Right atrium auricular region (tissue), 2 donors: ENCODE measurements around the gene RAB7A. TPM values are rescaled to one million over a fixed set of nuclear protein-coding genes. Genes with fewer than 3 reads are reported as not detected.

Source experiments
- DNase-seq: peaks from one replicate; pipeline ENCODE4 v3.0.0-alpha.2; 2019; ENCODE audit warnings: low spot score
- H3K27ac ChIP-seq, 2 donors: fragments of 200-600 bp; sonication (generic); 1 replicate in 1 of 2; 2 replicates in 1 of 2; pipeline ENCODE4 v1.5.1; 2016 to 2019
- H3K27me3 ChIP-seq, 2 donors: fragments of 200-600 bp; sonication (generic); one replicate each; pipeline versions ENCODE4 v1.5.1 to v1.6.0; 2017 to 2019
- H3K36me3 ChIP-seq: fragments of 200-600 bp; sonication (generic); one replicate; pipeline ENCODE4 v1.5.1; 2016
- H3K4me1 ChIP-seq, 2 donors: fragments of 200-600 bp; sonication (generic); one replicate each; pipeline versions ENCODE4 v1.5.1 to v1.6.0; 2017 to 2019
- H3K4me3 ChIP-seq, 2 donors: fragments of 200-600 bp; sonication (generic); 1 replicate in 1 of 2; 2 replicates in 1 of 2; pipeline ENCODE4 v1.5.1; 2017 to 2019; ENCODE audit warnings: mild to moderate bottlenecking in 1 of 2, moderate library complexity in 1 of 2
- H3K9me3 ChIP-seq, 2 donors: fragments of 200-600 bp; sonication (generic); one replicate each; pipeline ENCODE4 v1.5.1; 2019
- CTCF ChIP-seq, 2 donors: fragments of 200-600 bp; sonication (generic); IDR thresholded peaks; one replicate each; pipeline ENCODE4 v1.5.1; 2019; ENCODE audit warnings: antibody characterized with exemption in 2 of 2
- total RNA-seq, 2 donors: library from RNA; depleted of rRNA; stranded (reverse); fragments of >200 nt; gene quantifications; one replicate each; pipeline ENCODE4 v1.1.0, GENCODE V29; 2016

The RAB7A gene
- total RNA-seq, 2 donors from 2014 or later = 123 to 135 TPM

- H3K4me1 ChIP-seq = peaks cover 0 to 18% of the 10 kb centered on the region in 2 donors
- no peak for DNase-seq
Observed at GRCh38 chr3:128848936-128849335, 123.0 kb downstream of the RAB7A start.

GRCh38 chr3:128849911-128850455 is 124.0 kb downstream of the RAB7A start:
- Histone ChIP-seq H3K27ac (no peak overlapping the region), H3K4me3 (no peak overlapping the region)

More at GRCh38 chr3:128848936-128849335, 123.0 kb downstream of the RAB7A start:
- no peak for TF ChIP-seq CTCF (IDR thresholded peaks at IDR 0.05)
- Histone ChIP-seq H3K9me3 (no peaks in the 10 kb centered on the region), H3K4me3 (no peak overlapping the region), H3K27ac (no peak overlapping the region), H3K36me3 (no peaks in the 10 kb centered on the region), H3K27me3 (no peaks in the 10 kb centered on the region)

GRCh38 chr3:128850544-128850943 is 124.6 kb downstream of the RAB7A start:
- H3K27ac ChIP-seq = no peak overlapping the region
- H3K27me3 ChIP-seq = no peaks in the 10 kb centered on the region
- peaks cover 0 to 6% of the 10 kb centered on the region in 2 donors for H3K9me3 ChIP-seq
- H3K4me3 ChIP-seq = no peak overlapping the region
- H3K4me1 ChIP-seq = peaks cover 0 to 10% of the 10 kb centered on the region in 2 donors
- no peaks in the 10 kb centered on the region for H3K36me3 ChIP-seq
- TF ChIP-seq CTCF (IDR thresholded peaks at IDR 0.05) = no peak
- DNase-seq = no peak

More at GRCh38 chr3:128849911-128850455, 124.0 kb downstream of the RAB7A start:
- no peak for TF ChIP-seq CTCF (IDR thresholded peaks at IDR 0.05)
- Histone ChIP-seq H3K4me1 (peaks cover 0 to 16% of the 10 kb centered on the region in 2 donors), H3K36me3 (no peaks in the 10 kb centered on the region), H3K27me3 (no peaks in the 10 kb centered on the region), H3K9me3 (peaks cover 0 to 4% of the 10 kb centered on the region in 2 donors)
- no peak for DNase-seq

GRCh38 chr3:128851601-128852000 is 125.6 kb downstream of the RAB7A start:
- Histone ChIP-seq H3K4me3 (no peak overlapping the region), H3K9me3 (peaks cover 0 to 6% of the 10 kb centered on the region in 2 donors), H3K27me3 (no peaks in the 10 kb centered on the region), H3K4me1 (no peaks in the 10 kb centered on the region), H3K36me3 (no peaks in the 10 kb centered on the region), H3K27ac (no peak overlapping the region)
- no peak for TF ChIP-seq CTCF (IDR thresholded peaks at IDR 0.05)
- DNase-seq = no peak

- no peak for DNase-seq
- Histone ChIP-seq H3K27me3 (no peaks in the 10 kb centered on the region), H3K36me3 (no peaks in the 10 kb centered on the region), H3K4me3 (no peak overlapping the region), H3K9me3 (peaks cover 2 to 14% of the 10 kb centered on the region in 2 donors), H3K4me1 (no peaks in the 10 kb centered on the region), H3K27ac (no peak overlapping the region)
- no peak for TF ChIP-seq CTCF (IDR thresholded peaks at IDR 0.05)
Observed at GRCh38 chr3:128853826-128854225, 127.8 kb downstream of the RAB7A start.

GRCh38 chr3:128854475-128854874 is 128.5 kb downstream of the RAB7A start:
- H3K27ac ChIP-seq = no peak overlapping the region

More at GRCh38 chr3:128854475-128854874, 128.5 kb downstream of the RAB7A start:
- no peak for TF ChIP-seq CTCF (IDR thresholded peaks at IDR 0.05)
- DNase-seq = no peak
- Histone ChIP-seq H3K4me3 (no peak overlapping the region), H3K36me3 (no peaks in the 10 kb centered on the region), H3K27me3 (no peaks in the 10 kb centered on the region), H3K9me3 (peaks cover 9 to 21% of the 10 kb centered on the region in 2 donors), H3K4me1 (no peaks in the 10 kb centered on the region)
